Effector memory CD8-positive, alpha-beta T cell (primary cell): ENCODE measurements around the gene FLNA.
"Not testable (repeated sequence)": the region's sequence is repeated elsewhere in the genome, so short reads cannot be mapped to it uniquely, and the experiment has no call there.

ENCODE experiments used
- ATAC-seq: fragments of 150-1000 bp; cut with Tn5 transposase; replicated peaks from 2 replicates; pipeline ENCODE4 v1.10.0; 2021; ENCODE audit warnings: mild to moderate bottlenecking, moderate library complexity
- DNase-seq, 3 experiments: peaks; one replicate each; pipeline ENCODE4 v3.0.0; 2021
- H3K27ac Mint-ChIP-seq, 2 donors: one replicate each; pipeline ENCODE4 v1.8.0; 2022; ENCODE audit warnings: mild to moderate bottlenecking in 2 of 2, mixed read lengths in 2 of 2, moderate library complexity in 2 of 2
- H3K27me3 Mint-ChIP-seq, 2 donors: one replicate each; pipeline ENCODE4 v1.8.0; 2022; ENCODE audit warnings: mixed read lengths in 2 of 2
- H3K36me3 Mint-ChIP-seq: one replicate; pipeline ENCODE4 v1.8.0; 2022; ENCODE audit warnings: mild to moderate bottlenecking, moderate library complexity, mixed read lengths; ENCODE audit not compliant: insufficient read depth
- H3K4me1 Mint-ChIP-seq, 2 donors: one replicate each; pipeline ENCODE4 v1.8.0; 2022; ENCODE audit warnings: low read depth in 2 of 2, mixed read lengths in 2 of 2
- H3K4me3 Mint-ChIP-seq, 2 donors: one replicate each; pipeline ENCODE4 v1.8.0; 2022; ENCODE audit warnings: mild to moderate bottlenecking in 2 of 2, mixed read lengths in 2 of 2, moderate library complexity in 2 of 2
- H3K9me3 Mint-ChIP-seq, 2 donors: one replicate each; pipeline ENCODE4 v1.8.0; 2022; ENCODE audit warnings: mixed read lengths in 2 of 2

FLNA gene

GRCh38 chrX:154388649-154389048 is 14.2 kb upstream of the FLNA start:
- not testable (repeated sequence) for DNase-seq, H3K4me1 Mint-ChIP-seq, H3K27me3 Mint-ChIP-seq, H3K9me3 Mint-ChIP-seq, H3K4me3 Mint-ChIP-seq, H3K36me3 Mint-ChIP-seq, H3K27ac Mint-ChIP-seq
- ATAC-seq, result peak; percentile 19

DNA sequence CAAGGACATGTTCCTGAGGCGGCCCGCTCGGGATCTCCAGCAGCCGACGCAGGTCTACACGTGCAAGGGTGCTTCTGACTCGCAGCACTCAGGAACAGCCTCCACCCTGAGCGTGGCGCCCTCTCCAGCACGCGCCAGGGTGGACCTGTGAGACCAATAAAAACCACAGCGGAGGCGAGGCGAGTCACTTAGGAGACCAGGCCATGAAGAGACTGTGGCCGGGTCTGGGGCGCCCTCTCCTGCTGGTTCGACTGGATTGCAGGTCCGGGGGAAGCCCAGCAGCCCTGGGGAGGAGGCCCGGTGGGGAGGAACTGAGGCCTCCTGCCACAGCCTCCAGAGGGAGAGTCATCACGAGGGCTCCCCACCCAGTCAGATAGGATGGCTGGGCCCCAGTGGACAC is 13.7 kb upstream of the FLNA start:
- not testable (repeated sequence) for H3K27ac Mint-ChIP-seq, H3K36me3 Mint-ChIP-seq, DNase-seq, H3K27me3 Mint-ChIP-seq, H3K9me3 Mint-ChIP-seq, H3K4me1 Mint-ChIP-seq, H3K4me3 Mint-ChIP-seq
- peak; percentile 43 for ATAC-seq

DNA sequence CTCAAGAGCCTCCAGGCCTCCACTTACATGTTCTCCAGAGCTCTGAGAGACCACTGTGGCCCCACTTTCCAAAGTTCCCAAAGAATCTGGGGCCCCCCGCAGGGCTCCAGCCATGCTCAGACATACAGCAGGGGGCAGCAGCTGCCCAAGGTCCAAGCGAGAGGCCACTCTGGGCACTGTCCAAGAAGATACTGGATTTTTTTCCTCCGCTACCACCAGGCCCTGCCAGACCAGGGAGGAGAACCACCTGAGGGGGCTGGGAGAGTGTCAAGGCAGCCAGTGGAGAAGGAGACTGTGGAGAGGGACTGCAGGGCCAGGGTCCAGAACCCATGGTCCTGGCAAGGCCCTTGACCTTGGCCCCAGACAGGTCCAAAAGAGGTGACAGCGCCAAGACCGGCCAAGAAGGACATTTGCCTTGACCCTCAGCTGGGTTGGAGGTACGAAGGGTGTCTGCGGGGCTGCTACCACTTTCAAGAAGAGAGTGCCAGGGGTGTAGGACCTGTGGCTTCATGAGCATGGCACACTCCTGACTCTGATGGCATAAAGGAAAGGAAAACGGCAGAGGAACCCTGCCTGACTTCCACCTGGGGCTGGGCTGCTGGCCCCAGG is 10.0 kb upstream of the FLNA start:
- Mint-ChIP-seq H3K36me3 (peaks cover 33% of the 10 kb centered on the region), H3K27me3 (no peaks in the 10 kb centered on the region), H3K27ac (peak overlapping the region; percentile 25 to 44), H3K9me3 (no peaks in the 10 kb centered on the region), H3K4me3 (no peak overlapping the region), H3K4me1 (peaks cover 9 to 12% of the 10 kb centered on the region in 2 donors)
- DNase-seq, result no peak
- ATAC-seq, result no peak

DNA sequence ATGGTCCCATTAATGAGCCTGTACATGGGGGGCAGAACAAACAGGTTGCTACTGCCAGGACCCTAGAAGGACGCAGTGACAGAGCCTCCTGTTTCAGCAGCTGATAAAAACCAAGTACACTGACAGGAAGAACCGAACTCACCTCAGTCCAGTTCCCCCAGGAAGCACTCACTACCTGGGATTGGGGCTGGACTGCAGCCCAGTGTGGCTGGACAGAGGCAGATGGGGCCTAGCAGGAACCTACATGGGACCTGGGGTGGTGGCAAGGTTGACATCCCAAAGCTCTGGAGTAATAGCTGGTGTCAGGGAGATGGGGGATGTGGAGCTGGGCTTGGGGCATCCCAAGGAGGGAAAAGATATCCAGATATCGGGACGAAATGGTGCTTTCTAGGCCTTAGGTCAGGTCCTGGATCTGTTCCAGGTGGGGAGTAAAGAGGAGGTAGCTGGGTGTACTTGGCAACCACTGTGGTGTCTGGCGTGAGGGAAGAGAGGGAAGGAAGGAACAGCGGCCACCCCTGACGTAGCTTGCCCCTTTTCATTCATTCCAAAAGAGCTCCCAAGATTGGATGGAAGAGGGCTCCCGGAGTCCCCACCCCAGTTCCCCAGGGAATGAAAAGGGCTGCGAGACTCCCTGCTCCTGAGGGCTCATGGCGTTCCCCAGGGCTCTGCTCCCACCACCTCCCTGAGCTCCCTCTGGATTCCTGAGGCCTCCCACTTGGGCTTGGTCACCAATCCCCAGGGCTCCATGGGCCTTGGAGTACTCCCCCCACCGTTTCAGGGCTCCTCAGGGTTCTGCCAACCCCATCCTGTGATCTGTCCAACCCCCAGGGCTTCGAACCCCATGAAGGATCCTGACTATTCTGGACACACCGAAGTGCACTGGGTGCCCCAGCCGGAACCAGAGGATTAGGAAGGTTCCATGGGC is 9.2 kb upstream of the FLNA start:
- Mint-ChIP-seq H3K4me3 (no peak overlapping the region), H3K4me1 (peaks cover 9 to 12% of the 10 kb centered on the region in 2 donors), H3K27ac (peak overlapping the region; percentile 25 to 44), H3K9me3 (no peaks in the 10 kb centered on the region), H3K27me3 (no peaks in the 10 kb centered on the region), H3K36me3 (peaks cover 39% of the 10 kb centered on the region)
- no peak for DNase-seq
- no peak for ATAC-seq

DNA sequence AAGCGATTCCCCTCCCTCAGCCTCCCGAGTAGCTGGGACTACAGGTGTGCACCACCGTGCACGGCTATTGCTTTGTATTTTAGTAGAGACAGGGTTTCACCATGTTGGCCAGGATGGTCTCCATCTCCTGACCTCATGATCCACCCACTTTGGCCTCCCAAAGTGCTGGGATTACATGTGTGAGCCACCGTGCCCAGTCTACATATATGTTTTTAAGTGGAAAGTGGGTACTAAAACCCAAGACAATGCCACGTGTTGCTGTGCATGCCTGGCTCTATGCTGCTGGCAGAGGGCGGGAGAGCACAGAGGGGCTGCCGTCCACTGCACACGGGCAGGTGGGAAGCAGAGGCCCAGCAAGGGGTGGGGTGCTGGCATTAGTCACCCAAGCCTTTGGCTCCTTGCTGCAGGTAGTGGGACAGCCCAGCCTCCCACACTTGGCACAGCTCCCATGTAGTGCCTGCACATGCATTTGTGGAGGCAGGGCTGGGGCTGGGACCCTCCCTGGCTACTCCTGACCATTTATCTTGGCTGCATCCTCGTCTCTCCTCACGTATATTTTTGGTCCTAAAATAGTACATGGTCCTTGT is 8.1 kb upstream of the FLNA start:
- Mint-ChIP-seq H3K4me1 (peaks cover 9 to 12% of the 10 kb centered on the region in 2 donors), H3K4me3 (no peak overlapping the region), H3K27ac (peak overlapping the region in 1 of 2 donors; percentile 23), H3K27me3 (no peaks in the 10 kb centered on the region), H3K36me3 (peaks cover 46% of the 10 kb centered on the region), H3K9me3 (no peaks in the 10 kb centered on the region)
- ATAC-seq, result no peak
- no peak for DNase-seq

- Mint-ChIP-seq H3K4me3 (peak overlapping the region in 1 of 2 donors; percentile 79), H3K27me3 (no peaks in the 10 kb centered on the region)
- no peak for DNase-seq
Measured at GRCh38 chrX:154381271-154381670, 6.8 kb upstream of the FLNA start.

DNA sequence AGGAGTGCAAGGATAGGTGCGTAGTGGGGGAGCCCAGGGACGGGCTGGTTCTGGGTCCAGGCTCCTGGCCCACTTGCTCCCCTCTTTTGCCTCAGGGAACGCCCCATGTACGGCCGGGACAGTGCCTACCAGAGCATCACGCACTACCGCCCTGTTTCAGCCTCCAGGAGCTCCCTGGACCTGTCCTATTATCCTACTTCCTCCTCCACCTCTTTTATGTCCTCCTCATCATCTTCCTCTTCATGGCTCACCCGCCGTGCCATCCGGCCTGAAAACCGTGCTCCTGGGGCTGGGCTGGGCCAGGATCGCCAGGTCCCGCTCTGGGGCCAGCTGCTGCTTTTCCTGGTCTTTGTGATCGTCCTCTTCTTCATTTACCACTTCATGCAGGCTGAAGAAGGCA is 6.4 kb upstream of the FLNA start:
- DNase-seq, result no peak
- Mint-ChIP-seq H3K4me1 (peaks cover 12% of the 10 kb centered on the region in 2 donors), H3K36me3 (peaks cover 47% of the 10 kb centered on the region), H3K9me3 (no peaks in the 10 kb centered on the region), H3K27me3 (no peaks in the 10 kb centered on the region), H3K27ac (peak overlapping the region; percentile 93 to 96), H3K4me3 (peak overlapping the region; percentile 79 to 82)
- ATAC-seq, result no peak

More at GRCh38 chrX:154381271-154381670, 6.8 kb upstream of the FLNA start:
- Mint-ChIP-seq H3K9me3 (no peaks in the 10 kb centered on the region), H3K4me1 (peaks cover 12% of the 10 kb centered on the region in 2 donors), H3K36me3 (peaks cover 47% of the 10 kb centered on the region), H3K27ac (peak overlapping the region; percentile 93 to 96)
- ATAC-seq, result no peak

GRCh38 chrX:154380153-154380552 is 5.7 kb upstream of the FLNA start:
- no peaks in the 10 kb centered on the region for H3K9me3 Mint-ChIP-seq
- no peaks in the 10 kb centered on the region for H3K27me3 Mint-ChIP-seq
- H3K36me3 Mint-ChIP-seq, result peaks cover 49% of the 10 kb centered on the region
- H3K4me3 Mint-ChIP-seq, result peak overlapping the region; percentile 79 to 82
- ATAC-seq, result no peak
- H3K27ac Mint-ChIP-seq, result peak overlapping the region; percentile 93 to 96
- peaks cover 12% of the 10 kb centered on the region in 2 donors for H3K4me1 Mint-ChIP-seq
- DNase-seq, result no peak

- Mint-ChIP-seq H3K27ac (peak overlapping the region; percentile 93 to 96), H3K4me1 (peaks cover 12% of the 10 kb centered on the region in 2 donors), H3K9me3 (no peaks in the 10 kb centered on the region), H3K27me3 (no peaks in the 10 kb centered on the region), H3K4me3 (peak overlapping the region; percentile 79 to 82), H3K36me3 (peaks cover 52% of the 10 kb centered on the region)
- DNase-seq (no peak), ATAC-seq (no peak)
Measured at GRCh38 chrX:154379569-154379951, 5.1 kb upstream of the FLNA start.

DNA sequence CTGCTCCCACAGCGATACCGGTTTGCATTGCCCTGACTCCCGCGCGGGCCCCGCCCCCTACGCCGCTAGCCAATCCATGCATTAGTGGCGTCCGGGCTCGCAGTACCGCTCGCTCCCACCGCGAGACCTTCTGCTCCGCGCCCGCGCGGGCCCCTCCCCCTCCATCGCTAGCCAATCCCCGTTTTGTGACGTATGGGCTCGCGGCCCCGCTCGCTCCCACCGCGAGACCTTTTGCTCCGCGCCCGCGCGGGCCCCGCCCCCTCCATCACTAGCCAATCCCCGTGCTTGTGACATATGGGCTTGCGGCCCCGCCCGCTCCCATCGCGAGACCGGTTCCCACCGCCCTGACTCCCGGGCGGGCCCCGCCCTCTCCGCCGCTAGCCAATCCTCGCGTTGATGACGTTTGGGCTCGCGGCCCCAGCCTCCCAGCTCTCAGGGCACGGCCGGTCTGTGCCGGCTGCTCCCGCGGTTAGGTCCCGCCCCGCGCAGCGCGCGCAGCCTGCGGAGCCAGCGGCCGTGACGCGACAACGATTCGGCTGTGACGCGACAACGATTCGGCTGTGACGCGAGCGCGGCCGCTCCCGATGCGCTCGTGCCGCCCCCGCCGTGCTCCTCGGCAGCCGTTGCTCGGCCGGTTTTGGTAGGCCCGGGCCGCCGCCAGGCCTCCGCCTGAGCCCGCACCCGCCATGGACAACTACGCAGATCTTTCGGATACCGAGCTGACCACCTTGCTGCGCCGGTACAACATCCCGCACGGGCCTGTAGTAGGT is 4.5 kb upstream of the FLNA start, which contains the start of gene EMD:
EMD (plus strand) TSS at position 497 of the 770 bp plus-strand sequence; CDS start at position 687, 190 bp downstream.
- ATAC-seq (peak; percentile 75), DNase-seq (peak; percentile 92 to 93 (median 93))
- H3K4me3 Mint-ChIP-seq, result peak within 1 kb of the TSS; percentile 79 to 82
- H3K4me1 Mint-ChIP-seq, result peaks cover 12% of the 10 kb centered on the region in 2 donors
- H3K27ac Mint-ChIP-seq, result peak within 1 kb of the TSS; percentile 94 to 96
- peaks cover 50% of the 10 kb centered on the region for H3K36me3 Mint-ChIP-seq
- no peaks in the 10 kb centered on the region for H3K27me3 Mint-ChIP-seq
- H3K9me3 Mint-ChIP-seq, result no peaks in the 10 kb centered on the region

- H3K27me3 Mint-ChIP-seq, result no peaks in the 10 kb centered on the region
- peak overlapping the region; percentile 94 to 96 for H3K27ac Mint-ChIP-seq
- DNase-seq, result peak in 2 of 3 experiments; percentile 41 to 91
- peaks cover 14 to 16% of the 10 kb centered on the region in 2 donors for H3K4me1 Mint-ChIP-seq
- H3K9me3 Mint-ChIP-seq, result no peaks in the 10 kb centered on the region
- peak; percentile 5 for ATAC-seq
- H3K4me3 Mint-ChIP-seq, result peak overlapping the region; percentile 43 to 82
- H3K36me3 Mint-ChIP-seq, result peaks cover 45% of the 10 kb centered on the region
Measured at GRCh38 chrX:154378059-154378798, 3.8 kb upstream of the FLNA start.

GRCh38 chrX:154376774-154377173 is 2.3 kb upstream of the FLNA start:
- H3K9me3 Mint-ChIP-seq, result no peaks in the 10 kb centered on the region
- peaks cover 17 to 23% of the 10 kb centered on the region in 2 donors for H3K4me1 Mint-ChIP-seq
- no peaks in the 10 kb centered on the region for H3K27me3 Mint-ChIP-seq
- DNase-seq, result no peak
- no peak for ATAC-seq
- H3K27ac Mint-ChIP-seq, result no peak overlapping the region
- H3K4me3 Mint-ChIP-seq, result peak overlapping the region in 1 of 2 donors; percentile 8
- peaks cover 44% of the 10 kb centered on the region for H3K36me3 Mint-ChIP-seq
